LNCaP clone FGC (cell line): ENCODE results near the gene TRAP1.

Experiments used
- DNase-seq: peaks from one replicate; pipeline ENCODE4 v3.0.0-alpha.2; 2011; ENCODE audit warnings: low read depth
- H3K4me3 ChIP-seq: 2 replicates; pipeline ENCODE4 v1.5.1; 2011; ENCODE audit warnings: mild to moderate bottlenecking, low read depth, low read length, control low read depth
- TF ChIP-seq, protein P1 (sequence below): IDR thresholded peaks from 2 replicates; pipeline ENCODE4 v1.5.1; 2012; ENCODE audit warnings: mild to moderate bottlenecking; ENCODE audit not compliant: control insufficient read depth, insufficient read depth; ENCODE audit errors: extremely low read depth

TRAP1 gene

GRCh38 chr16:3738128-3738527 lies 20.8 kb upstream of the TRAP1 start:
- no peak for DNase-seq
- TF ChIP-seq, protein P1, sequence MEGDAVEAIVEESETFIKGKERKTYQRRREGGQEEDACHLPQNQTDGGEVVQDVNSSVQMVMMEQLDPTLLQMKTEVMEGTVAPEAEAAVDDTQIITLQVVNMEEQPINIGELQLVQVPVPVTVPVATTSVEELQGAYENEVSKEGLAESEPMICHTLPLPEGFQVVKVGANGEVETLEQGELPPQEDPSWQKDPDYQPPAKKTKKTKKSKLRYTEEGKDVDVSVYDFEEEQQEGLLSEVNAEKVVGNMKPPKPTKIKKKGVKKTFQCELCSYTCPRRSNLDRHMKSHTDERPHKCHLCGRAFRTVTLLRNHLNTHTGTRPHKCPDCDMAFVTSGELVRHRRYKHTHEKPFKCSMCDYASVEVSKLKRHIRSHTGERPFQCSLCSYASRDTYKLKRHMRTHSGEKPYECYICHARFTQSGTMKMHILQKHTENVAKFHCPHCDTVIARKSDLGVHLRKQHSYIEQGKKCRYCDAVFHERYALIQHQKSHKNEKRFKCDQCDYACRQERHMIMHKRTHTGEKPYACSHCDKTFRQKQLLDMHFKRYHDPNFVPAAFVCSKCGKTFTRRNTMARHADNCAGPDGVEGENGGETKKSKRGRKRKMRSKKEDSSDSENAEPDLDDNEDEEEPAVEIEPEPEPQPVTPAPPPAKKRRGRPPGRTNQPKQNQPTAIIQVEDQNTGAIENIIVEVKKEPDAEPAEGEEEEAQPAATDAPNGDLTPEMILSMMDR = no peak
- H3K4me3 ChIP-seq = no peak overlapping the region

DNA sequence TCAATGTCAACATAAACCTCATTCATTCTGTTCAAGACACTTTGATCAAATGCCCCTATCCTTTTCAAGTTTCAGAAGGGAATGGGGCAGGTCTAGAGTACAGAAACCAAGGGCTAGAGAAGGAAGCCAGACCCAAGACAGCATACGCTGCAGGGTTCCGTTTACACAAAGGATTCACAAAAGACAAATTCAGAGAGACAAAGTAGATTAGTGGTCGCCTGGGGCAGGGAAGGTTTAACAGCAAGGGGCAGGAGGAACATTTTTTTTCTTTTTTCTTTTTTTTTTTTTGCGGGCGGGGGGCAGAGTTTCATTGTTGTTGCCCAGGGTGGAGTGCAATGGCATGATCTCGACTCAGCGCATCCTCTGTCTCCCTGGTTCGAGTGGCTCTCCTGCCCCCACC lies 19.9 kb upstream of the TRAP1 start:
- DNase-seq = no peak
- no peak overlapping the region for H3K4me3 ChIP-seq
- TF ChIP-seq, protein P1 = no peak

- H3K4me3 ChIP-seq = no peak overlapping the region
- TF ChIP-seq, protein P1 = no peak
- DNase-seq = no peak
These were observed 18.8 kb upstream of the TRAP1 start for GRCh38 chr16:3736116-3736515.

GRCh38 chr16:3735541-3735940 lies 18.2 kb upstream of the TRAP1 start:
- DNase-seq = no peak
- H3K4me3 ChIP-seq = no peak overlapping the region
- TF ChIP-seq, protein P1 = no peak

- TF ChIP-seq, protein P1 = no peak
- no peak for DNase-seq
- no peak overlapping the region for H3K4me3 ChIP-seq
These were observed 17.5 kb upstream of the TRAP1 start for GRCh38 chr16:3734758-3735221.

GRCh38 chr16:3734084-3734757 lies 16.9 kb upstream of the TRAP1 start:
- TF ChIP-seq, protein P1 = no peak
- DNase-seq = no peak
- no peak overlapping the region for H3K4me3 ChIP-seq

GRCh38 chr16:3732171-3732570 lies 14.8 kb upstream of the TRAP1 start:
- TF ChIP-seq, protein P1 = no peak
- no peak overlapping the region for H3K4me3 ChIP-seq
- no peak for DNase-seq
